GM19463 (cell line): ENCODE data around the gene RPL39L.
"Not testable (repeated sequence)": the region's sequence is repeated elsewhere in the genome, so short reads cannot be mapped to it uniquely, and the experiment has no call there.

Experiments
- ATAC-seq: cut with Tn5 transposase; IDR thresholded peaks from one replicate; pipeline ENCODE4 v1.9.1; 2021; ENCODE audit warnings: mild to moderate bottlenecking, moderate library complexity; ENCODE audit not compliant: unreplicated experiment

The RPL39L gene

DNA sequence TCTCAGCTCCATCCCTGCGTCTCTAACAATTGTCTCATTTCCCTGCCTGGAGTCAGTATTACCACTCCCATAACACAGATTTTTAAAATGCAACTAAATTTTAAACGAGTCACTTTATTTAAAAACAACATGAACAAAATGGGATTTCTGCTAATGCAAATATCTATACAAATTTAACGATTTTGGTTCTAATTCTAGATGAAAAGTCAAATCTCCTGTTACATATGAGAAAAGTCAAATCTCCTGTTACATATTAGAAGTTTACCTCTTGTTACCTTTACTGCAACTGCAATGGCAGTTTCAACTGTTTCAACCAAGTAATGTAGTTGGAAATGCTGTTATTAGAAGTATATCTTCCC lies 578 bp upstream of the RPL39L start:
- ATAC-seq = no peak

GRCh38 chr3:187136936-187137335 lies 2.4 kb downstream of the RPL39L start:
- ATAC-seq = no peak

DNA sequence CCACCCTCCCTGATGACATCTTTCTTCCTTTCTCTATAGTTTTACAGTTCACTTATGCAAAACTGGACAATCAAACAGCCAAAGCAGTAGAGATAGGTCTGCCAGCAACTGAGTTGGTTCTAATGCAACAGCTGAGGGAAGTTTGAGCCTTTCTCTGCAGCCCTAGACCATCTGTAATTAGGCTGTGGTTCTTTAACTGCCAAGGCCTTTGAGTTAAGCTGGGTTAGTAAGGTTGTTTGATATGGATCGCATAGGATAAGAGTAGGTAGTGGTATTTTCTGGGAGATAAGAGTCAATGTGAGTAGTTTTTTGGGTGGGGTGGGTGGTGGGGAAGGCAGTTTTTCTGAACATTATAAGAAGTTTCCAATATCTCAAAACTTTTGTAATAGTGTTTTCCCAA lies 3.0 kb downstream of the RPL39L start:
- no peak for ATAC-seq

- not testable (repeated sequence) for ATAC-seq
Measured at GRCh38 chr3:187135172-187135690, 4.1 kb downstream of the RPL39L start.

- ATAC-seq = not testable (repeated sequence)
Measured at GRCh38 chr3:187133181-187133580, 6.1 kb downstream of the RPL39L start.

DNA sequence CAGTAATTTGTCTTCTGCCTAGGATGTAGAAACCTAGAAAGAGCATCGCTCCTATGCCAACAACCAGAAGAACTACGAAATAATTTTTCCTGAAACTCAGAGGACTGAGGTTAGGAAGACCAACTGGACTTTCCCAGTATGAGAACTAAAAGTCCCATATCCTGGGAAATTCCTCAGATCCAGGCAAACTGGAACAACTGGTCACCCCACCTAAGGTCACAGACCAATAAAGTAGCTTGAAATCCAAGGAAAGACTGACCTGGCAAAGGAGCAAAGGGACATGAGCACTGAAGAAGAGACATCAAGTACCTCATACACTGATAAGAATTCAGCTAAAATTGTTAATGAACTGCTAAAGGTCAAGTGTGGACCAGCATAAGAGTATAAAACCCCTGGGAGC lies 6.6 kb downstream of the RPL39L start:
- ATAC-seq = no peak

DNA sequence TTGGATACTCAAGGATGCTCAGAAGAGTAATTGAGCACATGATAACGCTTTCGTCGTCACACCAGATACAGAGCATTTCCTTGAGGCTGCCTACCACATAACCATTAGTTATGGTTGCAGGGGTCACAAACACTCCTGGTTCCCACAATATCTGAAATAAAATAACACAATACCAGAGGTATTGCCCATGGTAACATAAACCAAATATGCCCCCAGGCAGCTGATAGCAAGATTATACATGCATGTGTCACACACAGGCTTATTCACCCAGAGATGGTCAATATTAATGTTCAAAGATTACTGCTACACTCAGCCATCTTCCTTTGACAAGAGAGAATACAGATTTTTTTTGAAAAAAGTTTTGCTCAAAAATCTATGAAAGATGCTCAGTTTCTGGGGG lies 7.3 kb downstream of the RPL39L start:
- ATAC-seq = no peak

DNA sequence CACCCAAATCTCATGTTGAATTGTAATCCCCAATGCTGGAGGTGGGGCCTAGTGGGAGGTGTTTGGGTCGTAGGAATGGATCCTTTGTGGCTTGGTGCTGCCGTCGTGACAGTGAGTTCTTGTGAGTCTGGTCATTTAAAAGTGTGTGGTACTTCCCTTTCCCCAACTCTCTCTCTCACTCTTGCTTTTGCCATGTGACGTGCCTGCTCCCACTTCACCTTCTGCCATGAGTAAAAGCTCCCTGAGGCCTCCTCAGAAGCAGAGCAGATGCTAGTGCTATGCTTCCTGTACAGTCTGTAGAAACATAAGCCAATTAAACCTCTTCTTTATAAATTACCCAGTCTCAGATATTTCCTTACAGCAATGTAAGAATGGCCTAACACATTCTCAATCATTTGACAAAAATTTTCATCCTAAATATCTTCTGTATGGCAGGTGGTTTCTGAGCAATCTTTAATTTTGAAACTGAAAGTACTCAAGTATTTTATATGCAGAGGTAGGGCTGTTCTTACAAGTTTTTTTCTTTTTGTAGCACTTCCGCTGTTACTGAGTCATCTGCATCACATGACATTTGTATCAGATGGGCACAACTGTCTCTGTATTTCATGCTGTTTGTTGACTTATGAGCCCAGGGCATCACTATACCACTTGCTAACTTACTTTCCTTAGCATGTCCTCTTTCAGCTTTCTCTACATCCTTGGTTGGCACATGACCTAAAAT lies 8.8 kb downstream of the RPL39L start:
- peak; percentile 88 for ATAC-seq

- ATAC-seq = peak; percentile 81
Measured at GRCh38 chr3:187125319-187126031, 13.8 kb downstream of the RPL39L start.

DNA sequence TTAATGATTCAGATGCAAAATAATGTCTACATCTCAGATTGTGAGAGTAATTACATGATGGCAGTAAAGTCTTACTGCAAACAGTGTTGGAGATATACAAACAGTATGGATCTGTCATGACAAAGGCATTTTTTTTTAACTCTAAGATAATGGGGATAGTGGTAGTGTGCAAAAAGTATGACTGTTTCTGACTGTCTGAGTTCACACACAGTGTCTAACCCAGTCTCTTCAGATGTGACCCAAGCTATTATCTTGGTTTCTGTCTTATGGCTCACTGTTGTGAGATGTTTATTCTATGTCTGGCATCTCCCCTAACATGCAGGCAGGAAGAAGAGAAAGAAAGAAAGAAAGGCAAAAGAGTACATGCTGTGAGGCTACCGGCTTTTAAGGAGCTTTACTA lies 17.0 kb downstream of the RPL39L start:
- ATAC-seq = no peak

DNA sequence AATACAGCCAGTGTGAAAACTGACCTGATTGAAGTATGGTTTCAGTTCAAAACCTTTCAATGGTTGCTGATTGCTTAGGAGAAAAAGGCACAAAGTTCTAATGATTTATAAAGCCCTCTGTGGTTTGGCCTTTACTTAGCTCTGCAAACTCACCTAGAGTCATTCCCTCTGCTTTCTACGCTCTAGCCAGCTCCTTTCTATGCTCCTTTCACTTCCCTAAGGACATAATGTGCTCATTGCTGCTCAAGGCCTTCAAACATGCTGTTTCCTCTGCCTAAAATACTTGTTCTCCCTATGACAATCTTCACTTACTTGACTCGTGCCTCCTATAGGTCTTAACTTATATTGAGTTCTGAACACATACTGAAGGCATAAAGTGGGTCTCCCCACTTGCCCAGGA lies 19.0 kb downstream of the RPL39L start:
- no peak for ATAC-seq

DNA sequence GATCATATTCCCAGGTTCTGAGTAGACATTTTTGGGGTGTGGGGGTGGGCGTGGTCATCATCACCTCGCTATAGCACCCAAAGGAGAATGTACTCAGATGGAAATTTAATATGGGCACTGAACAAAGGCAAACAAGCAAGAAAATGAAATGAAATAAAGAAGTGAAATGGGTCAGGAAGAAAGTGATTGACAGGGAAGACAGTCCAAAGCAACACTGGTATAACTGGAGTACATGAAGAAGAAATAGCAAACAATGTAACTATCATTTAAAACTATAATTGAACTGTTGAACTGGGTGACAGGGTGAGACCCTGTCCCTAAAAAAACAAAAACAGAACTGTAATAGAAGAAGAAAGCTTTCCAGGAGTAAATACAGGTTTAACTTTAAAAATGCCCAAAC lies 24.8 kb downstream of the RPL39L start:
- ATAC-seq = no peak

- no peak for ATAC-seq
Measured at GRCh38 chr3:187112934-187113793, 26.1 kb downstream of the RPL39L start.

DNA sequence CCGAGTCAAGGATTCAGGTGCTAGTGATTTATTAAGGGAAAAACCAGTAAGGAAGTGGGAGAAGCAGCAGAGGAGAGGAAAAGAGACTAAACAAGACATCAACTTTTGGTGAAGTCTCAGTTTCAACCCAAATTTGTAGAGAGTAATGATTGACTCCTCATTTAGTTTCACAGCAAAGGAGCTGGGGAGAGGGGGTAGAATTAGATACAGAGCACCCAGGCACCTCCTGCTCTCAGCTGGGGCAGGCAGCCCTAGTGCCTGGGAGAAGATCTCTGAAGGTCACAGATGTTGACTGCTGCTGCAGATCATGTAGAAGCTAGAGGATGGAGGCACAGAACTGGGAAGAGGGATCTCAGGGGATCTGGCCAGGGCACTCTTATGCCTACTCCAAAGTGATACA lies 29.1 kb downstream of the RPL39L start:
- no peak for ATAC-seq

DNA sequence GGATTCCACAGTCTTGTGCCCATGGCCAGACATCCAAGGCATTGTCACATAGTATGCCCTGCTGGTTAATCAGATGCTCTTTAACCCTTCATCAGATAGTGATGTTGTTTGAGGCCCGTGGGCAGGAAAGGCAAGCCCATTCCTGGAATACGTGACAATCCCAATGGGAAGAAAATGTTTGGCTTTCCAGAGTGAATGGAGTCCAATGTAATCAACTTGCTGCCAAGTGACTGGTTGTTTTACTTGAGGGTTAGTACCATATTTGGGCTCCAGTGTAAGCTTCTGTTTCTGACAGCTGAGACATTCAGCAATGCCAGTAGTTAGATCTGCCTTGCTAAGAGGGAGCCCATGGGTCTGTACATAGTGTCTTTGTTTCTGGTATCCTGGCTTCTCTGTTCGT lies 31.3 kb downstream of the RPL39L start:
- no peak for ATAC-seq

- no peak for ATAC-seq
Measured at GRCh38 chr3:187105700-187106099, 33.6 kb downstream of the RPL39L start.

GRCh38 chr3:187104933-187105332 lies 34.4 kb downstream of the RPL39L start:
- no peak for ATAC-seq

GRCh38 chr3:187104342-187104741 lies 35.0 kb downstream of the RPL39L start:
- ATAC-seq = no peak

DNA sequence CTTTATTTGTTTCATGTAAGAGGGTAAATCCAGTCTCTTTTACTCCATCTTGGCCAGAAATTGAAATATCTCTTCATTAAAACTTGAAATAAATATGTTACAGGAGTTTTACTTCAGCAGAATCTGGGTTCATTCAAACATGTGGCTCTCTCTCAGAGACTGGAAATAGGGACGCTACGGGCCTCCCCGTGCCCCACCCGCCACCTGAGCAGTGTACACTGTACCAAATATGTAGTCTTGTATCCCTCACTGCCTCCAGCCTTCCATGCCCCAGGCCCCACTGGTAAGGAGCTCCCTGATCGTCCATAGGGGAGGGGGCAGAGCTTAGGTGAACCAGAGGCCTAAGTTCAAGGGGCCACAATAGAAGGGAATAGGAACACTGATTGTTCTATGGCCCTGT lies 36.0 kb downstream of the RPL39L start:
- ATAC-seq = no peak

- no peak for ATAC-seq
Measured at GRCh38 chr3:187102073-187102634, 37.1 kb downstream of the RPL39L start.
